ENCODE results near the gene EMX1. TPM values are rescaled to one million over a fixed set of nuclear protein-coding genes. Genes with fewer than 3 reads are reported as not detected.

Gene EMX1
- total and polyA plus RNA-seq, 5 experiments from 2014 or later = not detected

DNA sequence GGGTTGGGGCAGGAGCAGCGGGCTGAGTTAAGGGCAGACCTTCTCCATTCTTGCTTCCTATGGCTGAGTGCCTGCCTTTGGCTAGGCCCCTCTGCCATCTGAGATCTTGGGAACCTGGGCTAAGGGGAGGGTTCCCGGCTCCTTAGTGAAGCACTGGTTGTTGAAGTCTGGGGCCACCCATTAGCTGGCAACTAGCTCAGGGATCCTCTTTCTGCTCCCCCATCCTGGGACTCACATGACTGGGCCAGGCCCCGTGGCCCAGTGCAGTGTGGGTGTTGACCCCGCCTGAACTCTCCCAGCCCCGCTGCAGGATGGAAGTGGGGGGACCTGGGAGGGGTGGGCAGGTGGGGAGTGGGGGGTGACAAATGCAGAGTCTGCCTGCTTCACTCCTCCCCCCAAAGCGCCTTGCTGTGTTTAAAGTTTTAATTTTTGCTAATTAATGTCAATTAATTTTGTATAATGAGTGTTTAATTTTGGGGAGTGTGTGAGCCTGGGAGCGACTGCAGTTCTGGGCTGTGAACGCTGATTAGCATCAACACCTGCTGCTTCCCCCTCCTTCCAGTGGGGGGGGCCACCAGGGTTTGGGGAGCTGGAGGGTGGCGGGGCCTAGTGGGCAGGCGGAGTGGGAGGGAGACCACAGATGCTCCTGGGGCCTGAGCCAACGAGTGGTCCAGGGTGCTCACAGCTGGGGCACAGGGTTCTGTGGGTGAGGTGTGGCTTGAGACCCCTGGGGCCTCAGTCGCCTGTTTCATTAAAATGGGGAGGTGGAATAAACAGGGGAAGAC is 55.2 kb downstream of the EMX1 start:
- DNase-seq (no peak), ATAC-seq (no peak)
- H3K4me3 Mint-ChIP-seq = no peak overlapping the region
- no peak overlapping the region for H3K27ac Mint-ChIP-seq
- peaks cover 0 to 2% (median 0%) of the 10 kb centered on the region in 3 donors for H3K36me3 Mint-ChIP-seq
- no peaks in the 10 kb centered on the region for H3K27me3 Mint-ChIP-seq
- POLR2A ChIA-PET = no interaction called here
- peaks cover 0 to 2% (median 0%) of the 10 kb centered on the region in 4 donors for H3K4me1 Mint-ChIP-seq
- no peaks in the 10 kb centered on the region for H3K9me3 Mint-ChIP-seq

DNA sequence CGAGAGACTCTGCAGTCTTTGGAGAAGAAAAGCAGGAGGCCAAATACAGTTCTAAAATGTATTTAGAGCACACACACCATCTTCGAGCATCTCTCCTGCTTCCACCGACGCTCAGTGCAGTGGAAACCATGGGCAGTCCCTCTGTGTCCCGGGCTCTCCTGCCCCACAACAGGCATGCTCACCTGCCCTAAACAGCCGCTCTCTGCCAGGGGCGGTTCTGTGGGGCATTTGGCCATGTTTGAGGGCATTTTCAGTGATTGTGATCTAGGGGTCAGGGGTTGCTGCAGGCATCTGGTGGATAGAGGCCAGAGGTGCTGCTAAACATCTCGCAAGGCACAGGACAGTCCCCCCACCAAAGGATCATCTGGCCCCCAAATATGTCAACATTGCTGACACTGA is 55.8 kb downstream of the EMX1 start:
- Mint-ChIP-seq H3K4me1 (peaks cover 0 to 2% (median 0%) of the 10 kb centered on the region in 4 donors), H3K27ac (no peak overlapping the region), H3K4me3 (no peak overlapping the region), H3K36me3 (peaks cover 0 to 2% (median 0%) of the 10 kb centered on the region in 3 donors), H3K27me3 (no peaks in the 10 kb centered on the region), H3K9me3 (no peaks in the 10 kb centered on the region)
- POLR2A ChIA-PET = no interaction called here
- DNase-seq (no peak), ATAC-seq (no peak)

- Mint-ChIP-seq H3K4me1 (peaks cover 0 to 2% (median 0%) of the 10 kb centered on the region in 4 donors), H3K27ac (no peak overlapping the region), H3K27me3 (no peaks in the 10 kb centered on the region), H3K4me3 (no peak overlapping the region), H3K9me3 (no peaks in the 10 kb centered on the region), H3K36me3 (peaks cover 0 to 2% (median 0%) of the 10 kb centered on the region in 3 donors)
- DNase-seq = peak in 3 of 10 donors; percentile 18 to 28 (median 27)
- POLR2A ChIA-PET = no interaction called here
- peak; percentile 36 to 72 for ATAC-seq
Measured at GRCh38 chr2:72973566-72974435, 56.5 kb downstream of the EMX1 start.

DNA sequence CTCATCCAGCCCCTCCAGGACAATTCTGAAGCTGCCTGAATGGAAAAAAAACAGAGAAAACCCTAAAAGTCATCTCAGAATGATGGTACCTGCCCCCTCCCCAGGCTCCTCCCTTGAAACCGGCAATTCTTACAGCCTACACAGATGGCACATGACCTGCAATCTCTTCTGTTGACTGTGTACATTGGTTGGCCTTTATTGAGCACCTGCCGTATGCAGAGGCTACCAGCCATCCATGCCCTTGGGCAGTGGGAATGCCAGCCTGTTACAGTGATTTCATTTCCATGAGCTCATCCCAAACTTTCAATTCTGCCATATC is 57.1 kb downstream of the EMX1 start:
- no peak for DNase-seq
- Mint-ChIP-seq H3K4me1 (peaks cover 0 to 2% (median 0%) of the 10 kb centered on the region in 4 donors), H3K36me3 (peaks cover 0 to 2% (median 0%) of the 10 kb centered on the region in 3 donors), H3K27me3 (no peaks in the 10 kb centered on the region), H3K4me3 (no peak overlapping the region), H3K27ac (peak overlapping the region in 1 of 10 donors; percentile 47), H3K9me3 (no peaks in the 10 kb centered on the region)
- ATAC-seq = no peak
- POLR2A ChIA-PET = no interaction called here

GRCh38 chr2:72975017-72975416 is 57.7 kb downstream of the EMX1 start:
- POLR2A ChIA-PET = no interaction called here
- no peak for ATAC-seq

GRCh38 chr2:72979896-72980295 is 62.6 kb downstream of the EMX1 start:
- POLR2A ChIA-PET = no interaction called here
- Mint-ChIP-seq H3K9me3 (no peaks in the 10 kb centered on the region), H3K27ac (peak overlapping the region in 2 of 10 donors; percentile 42), H3K4me3 (no peak overlapping the region), H3K27me3 (no peaks in the 10 kb centered on the region), H3K36me3 (no peaks in the 10 kb centered on the region), H3K4me1 (peaks cover 0 to 6% (median 3%) of the 10 kb centered on the region in 4 donors)
- DNase-seq = no peak
- no peak for ATAC-seq

More at GRCh38 chr2:72975017-72975416, 57.7 kb downstream of the EMX1 start:
- peak overlapping the region in 1 of 10 donors; percentile 47 for H3K27ac Mint-ChIP-seq
- no peaks in the 10 kb centered on the region for H3K27me3 Mint-ChIP-seq
- DNase-seq = no peak
- peaks cover 0 to 2% (median 0%) of the 10 kb centered on the region in 3 donors for H3K36me3 Mint-ChIP-seq
- H3K9me3 Mint-ChIP-seq = no peaks in the 10 kb centered on the region
- H3K4me3 Mint-ChIP-seq = no peak overlapping the region
- peaks cover 0 to 3% (median 1%) of the 10 kb centered on the region in 4 donors for H3K4me1 Mint-ChIP-seq

DNA sequence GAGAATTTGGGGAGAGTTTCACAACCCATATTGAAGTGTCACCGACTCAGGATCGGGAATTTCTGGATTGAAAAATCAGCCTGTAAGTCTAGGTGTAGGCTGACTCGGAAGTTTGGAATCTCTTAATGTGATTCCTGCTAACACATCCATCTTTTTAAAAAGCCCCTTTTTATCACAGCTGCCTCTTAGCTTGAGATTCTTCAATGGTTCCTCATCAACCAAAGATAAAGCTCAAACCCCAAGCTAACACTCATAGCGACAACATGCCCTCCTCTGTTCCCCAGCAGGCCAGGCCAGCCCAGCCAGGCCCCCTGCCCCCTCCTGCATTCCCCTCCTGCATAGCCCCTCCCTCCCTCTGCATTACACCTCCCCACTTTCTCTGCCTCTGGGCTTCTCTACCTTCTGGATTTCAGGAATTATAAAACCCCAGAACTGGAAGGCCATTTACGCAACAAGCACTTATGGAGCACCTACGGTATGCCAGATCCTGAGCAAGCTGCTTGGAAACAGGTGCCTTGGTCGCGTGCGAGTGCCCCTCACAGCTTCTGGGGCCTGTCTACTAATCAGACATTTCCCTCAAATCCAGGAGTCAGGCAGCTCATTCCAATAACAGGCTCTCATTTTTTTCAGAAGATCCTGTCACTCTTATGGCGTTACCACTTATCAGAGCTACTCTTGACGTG is 63.4 kb downstream of the EMX1 start:
- Mint-ChIP-seq H3K4me1 (peaks cover 0 to 5% (median 3%) of the 10 kb centered on the region in 4 donors), H3K27me3 (no peaks in the 10 kb centered on the region), H3K27ac (no peak overlapping the region), H3K4me3 (no peak overlapping the region), H3K36me3 (no peaks in the 10 kb centered on the region), H3K9me3 (no peaks in the 10 kb centered on the region)
- DNase-seq (no peak), ATAC-seq (no peak)
- POLR2A ChIA-PET = no interaction called here

GRCh38 chr2:72981536-72981935 is 64.2 kb downstream of the EMX1 start:
- Mint-ChIP-seq H3K36me3 (peaks cover 0 to under 1% (median 0%) of the 10 kb centered on the region in 3 donors), H3K4me1 (peaks cover 0 to 5% (median 3%) of the 10 kb centered on the region in 4 donors), H3K27ac (no peak overlapping the region), H3K9me3 (no peaks in the 10 kb centered on the region), H3K4me3 (no peak overlapping the region), H3K27me3 (no peaks in the 10 kb centered on the region)
- POLR2A ChIA-PET = no interaction called here
- ATAC-seq (no peak), DNase-seq (no peak)

DNA sequence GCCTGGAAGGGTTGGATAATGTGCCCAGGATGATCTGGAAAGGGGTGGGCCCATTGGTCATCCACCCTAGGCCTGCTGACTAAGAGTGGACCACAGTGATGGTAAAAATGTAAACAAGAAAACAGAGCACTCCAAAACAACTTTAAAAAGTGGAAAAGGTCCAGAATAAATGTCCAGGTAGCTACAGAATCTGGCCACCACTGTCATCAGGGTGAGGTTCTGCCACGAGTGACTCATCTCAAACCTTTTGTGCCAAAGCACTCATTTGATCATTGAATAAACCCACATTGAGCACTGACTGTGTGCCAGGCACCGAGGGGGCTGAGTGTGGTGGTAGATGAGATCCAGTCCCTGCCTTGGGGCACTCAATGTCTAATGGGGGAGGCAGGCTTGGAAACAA is 64.9 kb downstream of the EMX1 start:
- Mint-ChIP-seq H3K4me3 (no peak overlapping the region), H3K27me3 (no peaks in the 10 kb centered on the region), H3K27ac (peak overlapping the region in 1 of 10 donors; percentile 46), H3K4me1 (peaks cover 0 to 5% (median 3%) of the 10 kb centered on the region in 4 donors), H3K36me3 (peaks cover 0 to 4% (median under 1%) of the 10 kb centered on the region in 3 donors), H3K9me3 (no peaks in the 10 kb centered on the region)
- DNase-seq (no peak), ATAC-seq (no peak)
- POLR2A ChIA-PET = no interaction called here

DNA sequence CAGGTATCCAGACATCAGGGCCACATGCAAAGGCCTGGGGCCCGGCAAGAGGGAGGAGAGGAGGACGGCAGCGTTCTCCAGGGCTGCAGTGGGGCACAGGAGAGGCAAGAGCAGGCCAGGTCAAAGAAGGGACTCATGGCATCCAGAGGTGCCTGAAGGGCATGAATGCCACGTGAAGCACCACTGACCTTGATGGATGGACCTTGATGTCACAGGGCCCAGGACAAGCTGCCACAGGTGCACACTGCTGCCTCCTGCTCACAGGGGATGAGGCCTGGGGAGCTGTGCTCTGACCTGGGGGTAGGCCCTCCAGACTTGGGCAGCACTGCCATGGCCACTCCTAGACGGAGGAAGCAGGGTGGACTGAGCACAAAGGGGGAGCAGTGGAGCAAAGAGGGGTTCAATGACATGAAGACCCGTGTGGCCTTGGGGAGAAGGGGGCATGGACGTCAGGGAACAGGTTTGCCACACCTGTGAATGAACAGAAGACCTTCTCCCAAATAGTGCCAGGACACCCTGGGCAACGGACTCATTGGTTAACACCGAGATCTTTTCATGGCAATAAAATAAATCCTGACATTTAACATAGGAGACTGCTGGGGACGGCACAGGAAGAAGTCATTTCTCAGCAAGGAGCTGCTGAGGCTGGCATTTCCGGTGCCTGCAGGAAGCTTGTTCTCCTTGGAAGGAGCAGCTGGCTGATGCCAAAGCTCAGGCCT is 65.6 kb downstream of the EMX1 start:
- no peak for DNase-seq
- Mint-ChIP-seq H3K4me1 (peaks cover 0 to 5% (median 3%) of the 10 kb centered on the region in 4 donors), H3K4me3 (no peak overlapping the region), H3K27me3 (no peaks in the 10 kb centered on the region), H3K36me3 (peaks cover 0 to 7% (median 6%) of the 10 kb centered on the region in 3 donors), H3K27ac (no peak overlapping the region), H3K9me3 (no peaks in the 10 kb centered on the region)
- POLR2A ChIA-PET = no interaction called here
- ATAC-seq = no peak

DNA sequence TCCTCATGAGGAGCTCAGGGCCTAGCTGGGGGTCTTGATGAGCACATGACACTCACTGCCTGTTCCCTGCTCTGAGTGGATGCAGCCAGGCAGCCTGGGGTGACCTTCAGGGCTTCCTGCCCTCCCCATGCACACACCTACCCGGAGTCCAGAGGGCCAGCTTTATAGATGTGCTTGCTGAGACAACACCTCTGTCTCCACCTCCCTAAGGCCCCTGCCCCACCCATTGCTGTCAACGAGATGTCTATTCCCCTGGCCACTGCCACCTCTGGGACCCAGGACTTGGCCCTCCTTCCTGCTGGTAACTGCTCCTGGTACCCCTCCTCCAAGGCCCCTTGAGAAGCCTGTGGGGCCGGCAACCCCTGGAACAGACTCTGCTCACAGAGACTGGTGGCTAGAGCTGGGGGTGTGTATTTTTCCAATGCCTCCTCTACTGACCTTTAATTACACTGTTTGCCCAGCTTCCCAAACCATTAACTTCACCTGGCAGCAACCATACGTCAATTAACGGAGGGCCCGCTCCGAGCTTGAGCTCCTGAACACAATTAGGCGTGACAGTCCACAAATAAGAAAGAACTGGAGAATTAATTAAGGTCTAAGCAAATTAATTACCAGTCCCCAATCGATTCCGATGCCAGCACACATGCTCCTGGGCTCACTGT is 66.3 kb downstream of the EMX1 start:
- no peak for ATAC-seq
- Mint-ChIP-seq H3K4me1 (peaks cover 0 to 5% (median 3%) of the 10 kb centered on the region in 4 donors), H3K27ac (no peak overlapping the region), H3K36me3 (peaks cover 0 to 7% (median 6%) of the 10 kb centered on the region in 3 donors), H3K9me3 (no peaks in the 10 kb centered on the region), H3K27me3 (no peaks in the 10 kb centered on the region), H3K4me3 (no peak overlapping the region)
- POLR2A ChIA-PET = no interaction called here
- DNase-seq = no peak

GRCh38 chr2:72984172-72984671 is 66.9 kb downstream of the EMX1 start:
- Mint-ChIP-seq H3K27me3 (no peaks in the 10 kb centered on the region), H3K9me3 (no peaks in the 10 kb centered on the region), H3K4me3 (no peak overlapping the region), H3K4me1 (peaks cover 0 to 5% (median 3%) of the 10 kb centered on the region in 4 donors), H3K36me3 (peaks cover 0 to 8% (median 7%) of the 10 kb centered on the region in 3 donors), H3K27ac (no peak overlapping the region)
- no peak for DNase-seq
- POLR2A ChIA-PET = no interaction called here
- ATAC-seq = no peak
